Suprapubic skin (tissue), 4 donors: ENCODE data around the gene NPR1. TPM values are rescaled to one million over a fixed set of nuclear protein-coding genes. Genes with fewer than 3 reads are reported as not detected.
A peak's percentile ranks its signal among the peaks of the same experiment; 100 is the strongest.

Experiments used
- DNase-seq, 2 donors: peaks; one replicate each; pipeline ENCODE4 v3.0.0-alpha.2; 2019; ENCODE audit warnings: low spot score in 2 of 2
- H3K27ac ChIP-seq: fragments of 200-600 bp; sonication (generic); one replicate; pipeline ENCODE4 v1.5.1; 2019
- H3K27me3 ChIP-seq: fragments of 200-600 bp; sonication (generic); one replicate; pipeline ENCODE4 v1.5.1; 2019
- H3K36me3 ChIP-seq: fragments of 200-600 bp; sonication (generic); one replicate; pipeline ENCODE4 v1.5.1; 2019
- H3K4me1 ChIP-seq: fragments of 200-600 bp; sonication (generic); one replicate; pipeline ENCODE4 v1.5.1; 2019
- H3K4me3 ChIP-seq: fragments of 200-600 bp; sonication (generic); one replicate; pipeline ENCODE4 v1.5.1; 2019; ENCODE audit warnings: mild to moderate bottlenecking
- H3K9me3 ChIP-seq: fragments of 200-600 bp; sonication (generic); one replicate; pipeline ENCODE4 v1.5.1; 2019
- EP300 ChIP-seq: sonication (generic); formaldehyde crosslinking; IDR thresholded peaks from one replicate; pipeline ENCODE4 v1.6.1; 2017; ENCODE audit warnings: antibody characterized with exemption
- POLR2A ChIP-seq, 2 donors: fragments of 450-650 bp; IDR thresholded peaks; one replicate each; pipeline ENCODE4 v1.6.1; 2017; ENCODE audit warnings: antibody characterized with exemption in 2 of 2, mild to moderate bottlenecking in 2 of 2, moderate library complexity in 2 of 2
- POLR2AphosphoS5 ChIP-seq, 3 donors: sonication (generic); formaldehyde crosslinking; IDR thresholded peaks; one replicate each; pipeline ENCODE4 v1.6.1; 2017; ENCODE audit warnings: antibody characterized with exemption in 3 of 3
- WGBS: methylation state at CpG from one replicate; pipeline ENCODE4 v1.1.5; 2018; 5-methylcytosine and 5-hydroxymethylcytosine counted together
- total RNA-seq, 4 donors: library from RNA; depleted of rRNA; stranded (reverse); fragments of >200 nt; gene quantifications; one replicate each; pipeline ENCODE4 v1.1.0, GENCODE V29; 2016
- TF ChIP-seq, protein P1 (sequence below), 2 donors: fragments of 200-600 bp in 1 of 2; fragments of 450-650 bp in 1 of 2; sonication (generic) in 1 of 2; IDR thresholded peaks; one replicate each; pipeline ENCODE4 v1.5.1; 2016 to 2019; ENCODE audit warnings: antibody characterized with exemption in 2 of 2, mild to moderate bottlenecking in 1 of 2, moderate library complexity in 1 of 2

NPR1 gene
- total RNA-seq, 4 donors from 2014 or later = 4.7 to 19.2 (median 6.9) TPM

DNA sequence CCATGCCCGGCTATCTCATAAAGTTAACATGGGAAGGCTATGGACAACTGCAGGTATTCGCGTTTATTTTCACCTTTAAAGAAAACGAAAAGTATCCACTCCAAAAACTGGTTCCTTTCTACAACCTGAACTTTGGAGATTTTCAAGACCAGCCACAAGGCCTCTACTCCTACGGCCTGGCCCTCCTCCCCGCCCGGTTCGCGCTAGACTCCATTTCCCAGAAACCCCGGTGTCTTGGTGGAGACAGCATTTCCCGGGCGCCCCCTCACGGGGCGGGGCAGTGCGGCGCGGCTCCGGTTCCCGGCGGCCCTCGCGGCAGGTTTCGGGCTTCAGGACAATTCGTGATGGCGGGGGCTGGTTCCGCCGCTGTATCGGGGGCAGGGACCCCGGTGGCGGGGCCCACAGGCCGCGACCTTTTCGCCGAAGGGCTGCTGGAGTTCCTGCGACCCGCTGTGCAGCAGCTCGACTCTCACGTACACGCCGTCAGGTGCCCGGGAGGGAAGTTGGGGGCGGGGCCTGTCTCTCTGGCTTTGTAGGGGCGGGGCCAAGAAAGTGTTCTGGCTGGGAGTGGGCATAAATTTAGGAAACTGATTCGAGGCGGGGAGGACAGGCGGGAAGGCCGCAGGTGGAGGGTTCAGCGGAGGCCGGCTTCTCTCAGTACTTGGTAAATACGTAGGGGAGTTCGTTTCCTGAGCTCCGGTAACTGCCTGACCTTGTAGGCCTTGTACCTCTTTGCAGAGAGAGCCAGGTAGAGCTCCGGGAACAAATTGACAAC, 19.9 kb upstream of the NPR1 start, which contains the start of gene SNAPIN:
TSS of gene SNAPIN (plus strand) at position 304 of the 775 bp plus-strand sequence. CDS start at position 345, 41 bp downstream.
- H3K4me3 ChIP-seq = peak within 1 kb of the TSS; percentile 71
- H3K4me1 ChIP-seq = peaks cover 15% of the 10 kb centered on the region
- WGBS = 2% methylated on average over 45 of the region's 53 CpGs
- H3K27me3 ChIP-seq = no peaks in the 10 kb centered on the region
- peaks cover 31% of the 10 kb centered on the region for H3K36me3 ChIP-seq
- H3K27ac ChIP-seq = peak within 1 kb of the TSS; percentile 92
- peak; percentile 95 for DNase-seq
- H3K9me3 ChIP-seq = no peaks in the 10 kb centered on the region
- TF ChIP-seq POLR2AphosphoS5 (IDR thresholded peaks at IDR 0.05) = peak in 1 of 3 donors; percentile 71
- TF ChIP-seq POLR2A (IDR thresholded peaks at IDR 0.05) = peak in 1 of 2 donors; percentile 60
- TF ChIP-seq, protein P1, sequence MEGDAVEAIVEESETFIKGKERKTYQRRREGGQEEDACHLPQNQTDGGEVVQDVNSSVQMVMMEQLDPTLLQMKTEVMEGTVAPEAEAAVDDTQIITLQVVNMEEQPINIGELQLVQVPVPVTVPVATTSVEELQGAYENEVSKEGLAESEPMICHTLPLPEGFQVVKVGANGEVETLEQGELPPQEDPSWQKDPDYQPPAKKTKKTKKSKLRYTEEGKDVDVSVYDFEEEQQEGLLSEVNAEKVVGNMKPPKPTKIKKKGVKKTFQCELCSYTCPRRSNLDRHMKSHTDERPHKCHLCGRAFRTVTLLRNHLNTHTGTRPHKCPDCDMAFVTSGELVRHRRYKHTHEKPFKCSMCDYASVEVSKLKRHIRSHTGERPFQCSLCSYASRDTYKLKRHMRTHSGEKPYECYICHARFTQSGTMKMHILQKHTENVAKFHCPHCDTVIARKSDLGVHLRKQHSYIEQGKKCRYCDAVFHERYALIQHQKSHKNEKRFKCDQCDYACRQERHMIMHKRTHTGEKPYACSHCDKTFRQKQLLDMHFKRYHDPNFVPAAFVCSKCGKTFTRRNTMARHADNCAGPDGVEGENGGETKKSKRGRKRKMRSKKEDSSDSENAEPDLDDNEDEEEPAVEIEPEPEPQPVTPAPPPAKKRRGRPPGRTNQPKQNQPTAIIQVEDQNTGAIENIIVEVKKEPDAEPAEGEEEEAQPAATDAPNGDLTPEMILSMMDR (IDR thresholded peaks at IDR 0.05) = peak in 1 of 2 donors; percentile 14
- no peak for TF ChIP-seq EP300

DNA sequence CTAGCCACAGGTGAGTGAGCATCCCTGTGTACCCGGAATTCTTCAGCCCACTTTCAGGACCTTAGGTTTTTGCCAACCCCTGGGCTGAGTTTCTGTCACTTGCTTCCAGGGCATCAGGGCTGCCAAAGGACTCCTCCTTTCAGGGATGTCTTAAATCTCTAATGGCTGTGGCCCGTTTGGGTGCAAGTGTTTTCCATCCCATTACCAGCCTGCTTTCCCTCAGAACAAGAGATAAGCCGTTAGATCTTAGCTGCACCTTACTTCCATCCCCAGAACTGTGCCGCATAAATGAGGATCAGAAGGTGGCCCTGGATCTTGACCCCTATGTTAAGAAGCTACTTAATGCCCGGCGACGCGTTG, 19.3 kb upstream of the NPR1 start:
- 43% methylated on average over 8 of the region's 8 CpGs for WGBS
- Histone ChIP-seq H3K9me3 (no peaks in the 10 kb centered on the region), H3K36me3 (peaks cover 37% of the 10 kb centered on the region), H3K4me1 (peaks cover 15% of the 10 kb centered on the region), H3K27ac (peak overlapping the region; percentile 92), H3K27me3 (no peaks in the 10 kb centered on the region), H3K4me3 (peak overlapping the region; percentile 71)
- TF ChIP-seq EP300 (no peak), POLR2AphosphoS5 (IDR thresholded peaks at IDR 0.05) (no peak)
- TF ChIP-seq, protein P1 (IDR thresholded peaks at IDR 0.05) = no peak
- no peak for DNase-seq

DNA sequence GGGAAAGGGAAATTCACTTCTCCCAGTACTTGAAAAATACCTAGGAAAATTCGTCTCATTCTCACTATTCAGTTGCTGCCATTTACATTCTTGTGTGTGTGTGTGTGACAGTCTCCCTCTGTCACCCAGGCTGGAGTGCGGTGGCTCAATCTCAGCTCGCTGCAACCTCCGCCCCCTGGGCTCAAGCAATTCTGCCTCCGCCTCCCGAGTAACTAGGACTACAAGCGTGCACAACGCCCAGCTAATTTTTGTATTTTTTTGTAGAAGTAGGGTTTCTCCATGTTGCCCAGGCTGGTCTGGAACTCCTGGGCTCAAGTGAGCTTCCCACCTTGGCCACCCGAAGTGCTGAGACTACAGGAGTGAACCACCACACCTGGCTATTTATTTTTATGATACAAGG, 18.8 kb upstream of the NPR1 start:
- Histone ChIP-seq H3K4me1 (peaks cover 15% of the 10 kb centered on the region), H3K36me3 (peaks cover 42% of the 10 kb centered on the region), H3K27ac (peak overlapping the region; percentile 92), H3K9me3 (no peaks in the 10 kb centered on the region), H3K27me3 (no peaks in the 10 kb centered on the region), H3K4me3 (peak overlapping the region; percentile 71)
- WGBS = 64% methylated on average over 9 of the region's 9 CpGs
- DNase-seq = peak; percentile 56 to 74
- TF ChIP-seq POLR2AphosphoS5 (IDR thresholded peaks at IDR 0.05) = no peak
- TF ChIP-seq, protein P1 (IDR thresholded peaks at IDR 0.05) = no peak
- no peak for TF ChIP-seq EP300
- TF ChIP-seq POLR2A (IDR thresholded peaks at IDR 0.05) = no peak

DNA sequence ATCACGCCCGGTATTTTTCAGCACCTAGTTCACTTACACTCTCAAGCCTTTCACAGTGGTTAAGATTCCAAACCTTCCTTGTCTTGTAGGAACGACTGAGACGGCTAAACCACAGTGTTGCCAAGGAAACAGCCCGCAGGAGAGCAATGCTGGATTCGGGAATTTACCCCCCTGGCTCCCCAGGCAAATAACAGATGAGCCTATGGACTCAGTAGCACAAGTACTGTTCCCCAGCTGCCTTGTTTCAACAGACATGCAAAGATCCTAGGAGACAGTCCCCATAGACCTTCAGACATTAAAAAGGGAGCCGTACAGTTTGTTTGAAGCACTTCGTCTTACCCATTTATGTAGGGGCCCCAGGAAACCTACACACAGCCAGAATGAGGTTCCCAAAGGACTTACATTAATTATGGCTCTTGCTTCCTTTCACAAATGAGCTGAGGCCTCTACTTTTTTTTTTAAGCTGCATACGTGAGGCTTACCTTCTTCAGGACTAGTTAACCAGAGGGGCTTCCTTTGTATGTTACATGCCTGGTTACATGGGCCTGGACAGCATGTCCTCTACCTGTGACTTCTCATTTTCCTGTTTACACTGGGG, 17.3 kb upstream of the NPR1 start:
- peak; percentile 34 to 63 for DNase-seq
- TF ChIP-seq POLR2A (IDR thresholded peaks at IDR 0.05) = no peak
- no peak for TF ChIP-seq POLR2AphosphoS5 (IDR thresholded peaks at IDR 0.05)
- TF ChIP-seq, protein P1 (IDR thresholded peaks at IDR 0.05) = no peak
- TF ChIP-seq EP300 = no peak
- WGBS = 57% methylated on average over 8 of the region's 9 CpGs
- peaks cover 57% of the 10 kb centered on the region for H3K36me3 ChIP-seq
- no peak overlapping the region for H3K4me3 ChIP-seq
- H3K9me3 ChIP-seq = no peaks in the 10 kb centered on the region
- H3K27me3 ChIP-seq = no peaks in the 10 kb centered on the region
- no peak overlapping the region for H3K27ac ChIP-seq
- peaks cover 15% of the 10 kb centered on the region for H3K4me1 ChIP-seq

DNA sequence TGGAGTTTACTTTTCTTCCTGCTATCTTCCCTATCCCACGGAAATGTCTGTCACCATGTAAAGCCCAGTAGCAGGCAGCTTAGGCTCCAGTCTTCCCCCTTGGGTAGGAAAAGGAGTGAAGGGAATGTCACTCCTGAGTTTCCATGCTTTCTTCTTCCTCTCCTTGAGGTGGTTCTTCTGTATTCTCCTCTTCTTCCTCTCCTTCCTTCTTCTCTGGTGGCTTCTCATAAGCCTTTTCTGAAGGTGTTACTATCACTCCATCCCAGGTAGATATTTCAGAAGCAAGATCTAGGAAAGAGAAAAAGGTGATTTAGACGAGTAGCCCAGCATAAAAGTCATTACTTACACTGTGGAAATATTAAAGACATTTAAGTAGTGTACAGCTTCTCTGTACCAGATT, 16.2 kb upstream of the NPR1 start:
- no peak for DNase-seq
- Histone ChIP-seq H3K27me3 (no peaks in the 10 kb centered on the region), H3K9me3 (no peaks in the 10 kb centered on the region), H3K4me1 (peaks cover 15% of the 10 kb centered on the region), H3K36me3 (peaks cover 68% of the 10 kb centered on the region), H3K27ac (no peak overlapping the region), H3K4me3 (no peak overlapping the region)
- TF ChIP-seq POLR2A (IDR thresholded peaks at IDR 0.05) = no peak
- TF ChIP-seq, protein P1 (IDR thresholded peaks at IDR 0.05) = no peak
- TF ChIP-seq POLR2AphosphoS5 (IDR thresholded peaks at IDR 0.05) = no peak
- no peak for TF ChIP-seq EP300
- 57% methylated on average over 2 of the region's 2 CpGs for WGBS
